ENCODE results near the gene SPOPL.

Gene SPOPL

DNA sequence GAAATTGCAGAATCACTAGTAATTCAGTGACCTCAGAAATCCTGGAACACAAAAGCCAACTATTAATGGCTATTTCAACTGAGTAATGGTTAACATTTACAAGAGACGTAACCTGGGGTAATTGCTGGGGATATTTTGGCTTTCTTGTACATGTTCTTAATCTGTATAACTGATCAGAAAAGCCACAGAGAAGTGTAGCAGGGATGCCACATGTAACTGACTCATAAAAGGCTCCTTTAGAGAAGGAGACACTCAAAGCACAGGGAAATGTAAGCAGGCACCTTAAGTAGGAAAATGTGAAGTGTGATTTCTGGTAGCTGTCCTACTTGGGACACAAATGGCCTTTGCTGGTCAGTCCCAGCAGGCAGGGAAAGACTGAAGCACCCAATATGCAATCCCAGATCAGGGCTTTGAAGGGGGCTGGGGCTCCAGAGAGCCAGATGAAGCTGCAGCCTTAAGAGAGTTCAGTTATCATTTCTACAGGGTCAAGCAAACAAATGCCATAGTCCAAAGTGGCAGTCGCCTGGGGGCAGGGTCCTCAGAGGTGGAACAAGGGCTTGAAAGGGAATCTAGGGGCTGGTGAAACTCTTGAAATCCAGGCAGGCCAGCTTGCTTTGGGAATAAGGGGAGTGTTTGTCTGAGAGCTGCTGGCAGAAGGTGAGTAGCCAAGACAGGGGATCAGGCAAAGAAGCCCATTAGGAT lies 7.2 kb upstream of the SPOPL start:
- H3K4me3 ChIP-seq (ENCODE audit: low read depth, low read length): no peak overlapping the region
- TF ChIP-seq, protein P1, sequence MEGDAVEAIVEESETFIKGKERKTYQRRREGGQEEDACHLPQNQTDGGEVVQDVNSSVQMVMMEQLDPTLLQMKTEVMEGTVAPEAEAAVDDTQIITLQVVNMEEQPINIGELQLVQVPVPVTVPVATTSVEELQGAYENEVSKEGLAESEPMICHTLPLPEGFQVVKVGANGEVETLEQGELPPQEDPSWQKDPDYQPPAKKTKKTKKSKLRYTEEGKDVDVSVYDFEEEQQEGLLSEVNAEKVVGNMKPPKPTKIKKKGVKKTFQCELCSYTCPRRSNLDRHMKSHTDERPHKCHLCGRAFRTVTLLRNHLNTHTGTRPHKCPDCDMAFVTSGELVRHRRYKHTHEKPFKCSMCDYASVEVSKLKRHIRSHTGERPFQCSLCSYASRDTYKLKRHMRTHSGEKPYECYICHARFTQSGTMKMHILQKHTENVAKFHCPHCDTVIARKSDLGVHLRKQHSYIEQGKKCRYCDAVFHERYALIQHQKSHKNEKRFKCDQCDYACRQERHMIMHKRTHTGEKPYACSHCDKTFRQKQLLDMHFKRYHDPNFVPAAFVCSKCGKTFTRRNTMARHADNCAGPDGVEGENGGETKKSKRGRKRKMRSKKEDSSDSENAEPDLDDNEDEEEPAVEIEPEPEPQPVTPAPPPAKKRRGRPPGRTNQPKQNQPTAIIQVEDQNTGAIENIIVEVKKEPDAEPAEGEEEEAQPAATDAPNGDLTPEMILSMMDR (conservative IDR thresholded peaks at IDR 0.05; ENCODE audit: low read depth, low read length): no peak
- DNase-seq (ENCODE audit: low read depth): no peak

DNA sequence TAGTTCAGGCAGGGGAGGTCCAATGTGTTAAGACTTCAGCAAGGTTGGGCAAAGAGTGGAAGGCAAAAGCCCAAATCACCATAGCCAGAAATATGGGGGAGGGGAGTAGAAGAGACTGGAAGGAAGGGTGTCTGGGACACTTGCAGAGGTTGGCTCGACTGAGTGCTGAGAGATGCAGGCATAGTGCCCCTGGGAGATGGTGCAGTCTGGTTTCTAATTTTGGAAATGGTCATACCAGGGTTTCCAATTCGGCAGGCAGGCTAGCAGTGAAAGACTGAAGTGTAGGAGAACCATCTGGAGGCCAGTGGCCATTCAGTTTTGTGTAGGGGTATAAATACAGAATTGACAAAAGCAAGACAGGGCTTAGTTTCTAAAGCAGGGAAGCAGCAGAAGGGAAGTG lies 6.2 kb upstream of the SPOPL start:
- DNase-seq (ENCODE audit: low read depth): no peak
- H3K4me3 ChIP-seq (ENCODE audit: low read depth, low read length): no peak overlapping the region
- TF ChIP-seq, protein P1 (conservative IDR thresholded peaks at IDR 0.05; ENCODE audit: low read depth, low read length): no peak

DNA sequence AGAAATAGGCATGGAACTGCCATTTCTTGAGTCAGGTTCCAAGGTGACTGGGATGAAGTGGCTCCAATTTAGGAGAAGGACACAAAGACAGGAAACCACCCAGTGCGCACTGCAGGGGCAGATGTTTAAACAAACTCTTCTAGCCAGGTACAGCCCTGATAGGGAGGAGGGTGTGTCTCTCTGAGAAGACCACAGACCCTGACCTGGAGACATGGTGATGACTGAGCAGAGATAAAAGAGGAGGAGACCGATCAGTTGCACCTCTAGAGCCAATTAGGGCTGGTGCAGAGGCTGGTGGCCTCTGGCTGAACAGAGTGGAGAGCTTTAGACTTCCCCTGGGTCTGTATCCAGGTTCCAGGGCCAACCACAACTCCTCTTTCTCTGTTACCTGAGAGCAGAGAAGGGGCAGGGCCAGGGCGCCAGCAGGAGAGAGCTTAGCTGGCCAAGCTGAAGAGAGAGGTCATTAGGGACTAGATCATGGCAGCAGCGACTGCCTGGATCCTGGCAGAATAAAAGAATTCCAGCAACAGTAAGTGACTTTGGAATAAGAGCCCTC lies 5.4 kb upstream of the SPOPL start:
- TF ChIP-seq, protein P1 (conservative IDR thresholded peaks at IDR 0.05; ENCODE audit: low read depth, low read length): no peak
- DNase-seq (ENCODE audit: low read depth): no peak
- no peak overlapping the region for H3K4me3 ChIP-seq (ENCODE audit: low read depth, low read length)

DNA sequence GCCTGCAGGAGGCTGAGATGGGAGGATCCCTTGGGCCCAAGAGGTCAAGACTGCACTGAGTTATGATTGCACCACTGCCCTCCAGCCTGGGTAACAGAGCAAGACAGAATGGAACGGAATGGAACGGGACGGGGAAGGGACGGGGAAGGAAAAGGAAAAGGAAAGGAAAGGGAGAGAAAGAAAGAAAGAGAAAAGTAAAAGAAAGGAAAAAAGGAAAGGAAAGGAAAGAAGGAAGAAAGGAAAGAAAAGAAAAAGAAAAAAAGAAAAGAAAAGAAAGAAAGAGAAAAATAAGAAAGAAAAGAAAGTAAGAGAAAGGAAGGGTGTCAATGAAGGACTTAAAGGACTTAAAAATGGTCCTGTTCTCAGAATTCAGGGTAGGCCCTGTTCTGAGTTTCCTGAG lies 4.3 kb upstream of the SPOPL start:
- TF ChIP-seq, protein P1 (conservative IDR thresholded peaks at IDR 0.05; ENCODE audit: low read depth, low read length): no peak

DNA sequence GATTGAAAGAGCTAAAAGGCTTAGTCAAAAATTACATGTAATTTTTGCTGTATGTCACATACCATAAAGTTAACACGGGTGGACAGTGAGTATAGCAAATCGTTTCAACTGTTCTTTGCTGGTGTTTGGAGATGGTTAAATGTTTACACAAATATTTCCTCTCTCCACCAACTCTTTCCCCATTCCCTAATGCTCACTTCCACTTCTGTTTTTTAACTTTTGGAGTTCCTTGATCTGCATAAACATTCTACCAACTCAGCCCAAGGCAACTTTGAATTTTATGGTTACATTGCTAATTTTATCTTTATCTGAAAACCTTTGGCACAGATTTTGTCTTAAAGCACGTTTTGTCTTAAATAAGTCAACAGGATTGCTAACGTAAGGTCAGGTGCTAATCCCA lies 1.9 kb upstream of the SPOPL start:
- H3K4me3 ChIP-seq (ENCODE audit: low read depth, low read length): no peak overlapping the region
- no peak for DNase-seq (ENCODE audit: low read depth)
- TF ChIP-seq, protein P1 (conservative IDR thresholded peaks at IDR 0.05; ENCODE audit: low read depth, low read length): no peak

More for the DNA sequence above, 4.3 kb upstream of the SPOPL start:
- no peak overlapping the region for H3K4me3 ChIP-seq (ENCODE audit: low read depth, low read length)
- DNase-seq (ENCODE audit: low read depth): no peak

DNA sequence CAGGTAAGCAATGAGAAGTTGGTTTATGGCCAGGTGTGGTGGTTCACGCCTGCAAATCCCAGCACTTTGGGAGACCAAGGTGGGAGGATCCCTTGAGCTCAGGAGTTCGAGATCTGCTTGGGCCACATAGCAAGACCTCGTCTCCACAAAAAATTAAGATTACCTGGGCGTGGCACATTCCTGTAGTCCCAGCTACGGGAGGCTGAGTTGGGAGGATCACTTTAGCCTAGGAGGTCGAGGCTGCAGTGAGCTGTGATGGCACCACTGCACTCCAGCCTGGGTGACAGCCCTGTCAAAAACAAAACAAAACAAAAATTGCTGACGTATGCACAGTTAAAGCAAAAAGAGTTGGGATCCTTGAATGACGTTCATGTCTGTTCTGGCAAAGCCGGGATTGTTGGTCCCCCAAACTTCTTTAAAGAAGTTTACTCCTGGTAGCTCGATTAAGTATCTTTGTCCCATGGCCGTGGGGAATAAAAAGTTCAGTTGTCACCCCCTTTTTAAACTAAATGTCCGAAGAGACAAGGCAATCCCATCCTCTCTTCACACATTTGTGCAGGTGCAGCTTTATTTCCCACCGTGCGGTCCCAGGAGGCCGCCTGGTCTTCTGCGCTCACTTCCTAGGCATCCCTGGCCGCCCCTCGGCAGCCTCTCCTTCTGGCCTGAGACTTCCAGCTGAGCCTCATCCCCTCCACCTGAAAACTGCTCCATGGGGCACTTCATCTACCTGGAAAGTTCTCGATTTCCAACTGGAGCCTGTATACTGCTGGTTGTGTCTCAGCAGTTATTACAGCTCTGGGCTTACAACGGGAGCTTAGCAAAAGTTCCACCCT lies 762 bp upstream of the SPOPL start:
- TF ChIP-seq, protein P1 (conservative IDR thresholded peaks at IDR 0.05; ENCODE audit: low read depth, low read length): no peak
- H3K4me3 ChIP-seq (ENCODE audit: low read depth, low read length): peak overlapping the region; percentile 86
- no peak for DNase-seq (ENCODE audit: low read depth)
